HG02588 (cell line): ENCODE results near the gene MED20.

Experiments used
- ATAC-seq: cut with Tn5 transposase; IDR thresholded peaks from one replicate; pipeline ENCODE4 v1.9.1; 2021; ENCODE audit warnings: mild to moderate bottlenecking, moderate library complexity; ENCODE audit not compliant: unreplicated experiment

The MED20 gene

GRCh38 chr6:41859356-41859755 lies 61.6 kb downstream of the MED20 start:
- ATAC-seq = no peak

GRCh38 chr6:41858703-41859102 lies 62.2 kb downstream of the MED20 start:
- ATAC-seq = no peak
